Muscle layer of duodenum (tissue), 2 donors: ENCODE data around the gene HDAC4.

Experiments used
- H3K27ac ChIP-seq: one replicate; pipeline ENCODE4 v1.7.0; 2013; ENCODE audit warnings: mild to moderate bottlenecking, low read length
- H3K27me3 ChIP-seq: one replicate; pipeline ENCODE4 v1.7.0; 2013; ENCODE audit warnings: low read depth, mild to moderate bottlenecking, control low read depth, low read length
- H3K36me3 ChIP-seq, 2 donors: one replicate each; pipeline ENCODE4 v1.7.0; 2013; ENCODE audit warnings: low read length in 2 of 2, control low read depth in 1 of 2, mild to moderate bottlenecking in 1 of 2; ENCODE audit not compliant: insufficient read depth in 2 of 2, control insufficient read depth in 1 of 2
- H3K4me1 ChIP-seq, 2 donors: one replicate each; pipeline ENCODE4 v1.7.0; 2013; ENCODE audit warnings: low read length in 2 of 2, mild to moderate bottlenecking in 2 of 2, control low read depth in 1 of 2, moderate library complexity in 1 of 2; ENCODE audit not compliant: insufficient read depth in 2 of 2, control insufficient read depth in 1 of 2
- H3K4me3 ChIP-seq, 2 donors: one replicate each; pipeline ENCODE4 v1.7.0; 2013; ENCODE audit warnings: low read length in 2 of 2, low read depth in 1 of 2, mild to moderate bottlenecking in 1 of 2
- H3K9me3 ChIP-seq, 2 donors: one replicate each; pipeline ENCODE4 v1.7.0; 2013; ENCODE audit warnings: low read length in 2 of 2, control low read depth in 1 of 2, mild to moderate bottlenecking in 1 of 2; ENCODE audit not compliant: control insufficient read depth in 1 of 2
- donor health status: healthy.

HDAC4 gene

GRCh38 chr2:239068411-239068810 is 332.4 kb downstream of the HDAC4 start:
- Histone ChIP-seq H3K9me3 (no peaks in the 10 kb centered on the region), H3K27ac (no peak overlapping the region), H3K4me1 (no peaks in the 10 kb centered on the region), H3K27me3 (no peaks in the 10 kb centered on the region), H3K36me3 (peaks cover 43 to 84% of the 10 kb centered on the region in 2 donors), H3K4me3 (no peak overlapping the region)

GRCh38 chr2:239067196-239067865 is 333.5 kb downstream of the HDAC4 start:
- Histone ChIP-seq H3K4me1 (no peaks in the 10 kb centered on the region), H3K27ac (no peak overlapping the region), H3K4me3 (no peak overlapping the region), H3K9me3 (no peaks in the 10 kb centered on the region), H3K27me3 (no peaks in the 10 kb centered on the region), H3K36me3 (peaks cover 45 to 81% of the 10 kb centered on the region in 2 donors)

- peaks cover 45 to 76% of the 10 kb centered on the region in 2 donors for H3K36me3 ChIP-seq
- H3K4me3 ChIP-seq: no peak overlapping the region
- H3K27me3 ChIP-seq: no peaks in the 10 kb centered on the region
- no peaks in the 10 kb centered on the region for H3K4me1 ChIP-seq
- H3K27ac ChIP-seq: no peak overlapping the region
- H3K9me3 ChIP-seq: no peaks in the 10 kb centered on the region
These were observed 334.2 kb downstream of the HDAC4 start for GRCh38 chr2:239066597-239066996.

GRCh38 chr2:239065962-239066361 is 334.9 kb downstream of the HDAC4 start:
- Histone ChIP-seq H3K4me1 (no peaks in the 10 kb centered on the region), H3K27ac (no peak overlapping the region), H3K27me3 (no peaks in the 10 kb centered on the region), H3K9me3 (no peaks in the 10 kb centered on the region), H3K36me3 (peaks cover 47 to 75% of the 10 kb centered on the region in 2 donors), H3K4me3 (no peak overlapping the region)

GRCh38 chr2:239065537-239065936 is 335.3 kb downstream of the HDAC4 start:
- H3K27me3 ChIP-seq: no peaks in the 10 kb centered on the region
- no peaks in the 10 kb centered on the region for H3K4me1 ChIP-seq
- no peak overlapping the region for H3K4me3 ChIP-seq
- peaks cover 47 to 76% of the 10 kb centered on the region in 2 donors for H3K36me3 ChIP-seq
- H3K27ac ChIP-seq: no peak overlapping the region
- H3K9me3 ChIP-seq: no peaks in the 10 kb centered on the region

GRCh38 chr2:239064891-239065290 is 335.9 kb downstream of the HDAC4 start:
- H3K9me3 ChIP-seq: no peaks in the 10 kb centered on the region
- H3K36me3 ChIP-seq: peaks cover 47 to 78% of the 10 kb centered on the region in 2 donors
- H3K27me3 ChIP-seq: no peaks in the 10 kb centered on the region
- H3K27ac ChIP-seq: no peak overlapping the region
- no peaks in the 10 kb centered on the region for H3K4me1 ChIP-seq
- H3K4me3 ChIP-seq: no peak overlapping the region

- Histone ChIP-seq H3K4me3 (no peak overlapping the region), H3K27ac (no peak overlapping the region), H3K9me3 (no peaks in the 10 kb centered on the region), H3K27me3 (no peaks in the 10 kb centered on the region), H3K4me1 (no peaks in the 10 kb centered on the region), H3K36me3 (peaks cover 47 to 78% of the 10 kb centered on the region in 2 donors)
These were observed 336.6 kb downstream of the HDAC4 start for GRCh38 chr2:239064253-239064652.

GRCh38 chr2:239062743-239063142 is 338.1 kb downstream of the HDAC4 start:
- no peaks in the 10 kb centered on the region for H3K4me1 ChIP-seq
- H3K4me3 ChIP-seq: no peak overlapping the region
- H3K27ac ChIP-seq: no peak overlapping the region
- H3K36me3 ChIP-seq: peaks cover 42 to 78% of the 10 kb centered on the region in 2 donors
- no peaks in the 10 kb centered on the region for H3K27me3 ChIP-seq
- H3K9me3 ChIP-seq: peaks cover 0 to 4% of the 10 kb centered on the region in 2 donors

- H3K36me3 ChIP-seq: peaks cover 39 to 76% of the 10 kb centered on the region in 2 donors
- H3K27me3 ChIP-seq: no peaks in the 10 kb centered on the region
- no peaks in the 10 kb centered on the region for H3K4me1 ChIP-seq
- no peak overlapping the region for H3K4me3 ChIP-seq
- peaks cover 0 to 9% of the 10 kb centered on the region in 2 donors for H3K9me3 ChIP-seq
- no peak overlapping the region for H3K27ac ChIP-seq
These were observed 338.8 kb downstream of the HDAC4 start for GRCh38 chr2:239061824-239062570.

- H3K27me3 ChIP-seq: no peaks in the 10 kb centered on the region
- H3K27ac ChIP-seq: no peak overlapping the region
- H3K36me3 ChIP-seq: peaks cover 33 to 76% of the 10 kb centered on the region in 2 donors
- H3K4me3 ChIP-seq: no peak overlapping the region
- H3K9me3 ChIP-seq: peaks cover 0 to 9% of the 10 kb centered on the region in 2 donors
- H3K4me1 ChIP-seq: no peaks in the 10 kb centered on the region
These were observed 339.6 kb downstream of the HDAC4 start for GRCh38 chr2:239061121-239061666.

GRCh38 chr2:239060676-239061075 is 340.1 kb downstream of the HDAC4 start:
- Histone ChIP-seq H3K4me3 (no peak overlapping the region), H3K27ac (no peak overlapping the region), H3K36me3 (peaks cover 28 to 76% of the 10 kb centered on the region in 2 donors), H3K9me3 (peaks cover 0 to 9% of the 10 kb centered on the region in 2 donors), H3K27me3 (no peaks in the 10 kb centered on the region), H3K4me1 (no peaks in the 10 kb centered on the region)
